Coronary artery (tissue), 2 donors: Measurements from ENCODE around the gene ST8SIA4.
A peak's percentile ranks its signal among the peaks of the same experiment; 100 is the strongest.
"Not testable (repeated sequence)": the region's sequence is repeated elsewhere in the genome, so short reads cannot be mapped to it uniquely, and the experiment has no call there.

Experiments used
- DNase-seq: peaks from one replicate; pipeline ENCODE4 v3.0.0-alpha.2; 2017; ENCODE audit warnings: low spot score
- H3K27ac ChIP-seq, 2 donors: fragments of 200-600 bp; sonication (generic); one replicate each; pipeline ENCODE4 v1.5.1; 2016 to 2019
- H3K4me3 ChIP-seq: fragments of 200-600 bp; sonication (generic); 2 replicates; pipeline ENCODE4 v1.5.1; 2016; ENCODE audit warnings: mild to moderate bottlenecking, moderate library complexity
- CTCF ChIP-seq: fragments of 200-600 bp; sonication (generic); IDR thresholded peaks from one replicate; pipeline ENCODE4 v1.5.1; 2019; ENCODE audit warnings: antibody characterized with exemption

The ST8SIA4 gene

GRCh38 chr5:100790170-100790665 lies 112.9 kb downstream of the ST8SIA4 start:
- H3K4me3 ChIP-seq, result no peak overlapping the region
- no peak for DNase-seq
- no peak for TF ChIP-seq CTCF
- no peak overlapping the region for H3K27ac ChIP-seq

- TF ChIP-seq CTCF, result no peak
- Histone ChIP-seq H3K4me3 (no peak overlapping the region), H3K27ac (no peak overlapping the region)
- no peak for DNase-seq
Observed at GRCh38 chr5:100789694-100790093, 113.4 kb downstream of the ST8SIA4 start.

- Histone ChIP-seq H3K4me3 (no peak overlapping the region), H3K27ac (no peak overlapping the region)
- no peak for DNase-seq
- TF ChIP-seq CTCF, result no peak
Observed at GRCh38 chr5:100788417-100788816, 114.7 kb downstream of the ST8SIA4 start.

- no peak for DNase-seq
- Histone ChIP-seq H3K4me3 (no peak overlapping the region), H3K27ac (no peak overlapping the region)
- no peak for TF ChIP-seq CTCF
Observed at GRCh38 chr5:100787648-100788047, 115.4 kb downstream of the ST8SIA4 start.

- not testable (repeated sequence) for H3K4me3 ChIP-seq, DNase-seq, H3K27ac ChIP-seq
Observed at GRCh38 chr5:100785536-100785935, 117.5 kb downstream of the ST8SIA4 start.

GRCh38 chr5:100780376-100780870 lies 122.7 kb downstream of the ST8SIA4 start:
- no peak for TF ChIP-seq CTCF
- Histone ChIP-seq H3K4me3 (no peak overlapping the region), H3K27ac (peak overlapping the region in 1 of 2 donors; percentile 58)
- DNase-seq, result no peak

GRCh38 chr5:100779669-100780375 lies 123.3 kb downstream of the ST8SIA4 start:
- TF ChIP-seq CTCF, result no peak
- Histone ChIP-seq H3K27ac (peak overlapping the region in 1 of 2 donors; percentile 70), H3K4me3 (peak overlapping the region; percentile 10)
- DNase-seq, result no peak
